Measurements from ENCODE around the gene CDK14. TPM values are rescaled to one million over a fixed set of nuclear protein-coding genes. Genes with fewer than 3 reads are reported as not detected.
"Not testable (repeated sequence)": the region's sequence is repeated elsewhere in the genome, so short reads cannot be mapped to it uniquely, and the experiment has no call there.

The CDK14 gene
- total RNA-seq, 2 donors from 2014 or later = 10.8 to 14.6 TPM

- no peak overlapping the region for H3K4me3 ChIP-seq
- no peak for DNase-seq (ENCODE audit: low spot score)
- H3K36me3 ChIP-seq = no peaks in the 10 kb centered on the region
- no peak for ATAC-seq (ENCODE audit: insufficient number of reproducible peaks, low FRiP score, low read depth)
- H3K4me1 ChIP-seq (ENCODE audit: control insufficient read depth in 1 of 2, low read depth in 2 of 2) = peaks cover 0 to 10% of the 10 kb centered on the region in 2 donors
- H3K9me3 ChIP-seq = no peaks in the 10 kb centered on the region
- H3K27ac ChIP-seq = no peak overlapping the region
- no peaks in the 10 kb centered on the region for H3K27me3 ChIP-seq (replicated peaks; ENCODE audit: insufficient read depth)
- TF ChIP-seq, protein P1, sequence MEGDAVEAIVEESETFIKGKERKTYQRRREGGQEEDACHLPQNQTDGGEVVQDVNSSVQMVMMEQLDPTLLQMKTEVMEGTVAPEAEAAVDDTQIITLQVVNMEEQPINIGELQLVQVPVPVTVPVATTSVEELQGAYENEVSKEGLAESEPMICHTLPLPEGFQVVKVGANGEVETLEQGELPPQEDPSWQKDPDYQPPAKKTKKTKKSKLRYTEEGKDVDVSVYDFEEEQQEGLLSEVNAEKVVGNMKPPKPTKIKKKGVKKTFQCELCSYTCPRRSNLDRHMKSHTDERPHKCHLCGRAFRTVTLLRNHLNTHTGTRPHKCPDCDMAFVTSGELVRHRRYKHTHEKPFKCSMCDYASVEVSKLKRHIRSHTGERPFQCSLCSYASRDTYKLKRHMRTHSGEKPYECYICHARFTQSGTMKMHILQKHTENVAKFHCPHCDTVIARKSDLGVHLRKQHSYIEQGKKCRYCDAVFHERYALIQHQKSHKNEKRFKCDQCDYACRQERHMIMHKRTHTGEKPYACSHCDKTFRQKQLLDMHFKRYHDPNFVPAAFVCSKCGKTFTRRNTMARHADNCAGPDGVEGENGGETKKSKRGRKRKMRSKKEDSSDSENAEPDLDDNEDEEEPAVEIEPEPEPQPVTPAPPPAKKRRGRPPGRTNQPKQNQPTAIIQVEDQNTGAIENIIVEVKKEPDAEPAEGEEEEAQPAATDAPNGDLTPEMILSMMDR (IDR thresholded peaks at IDR 0.05) = no peak
Measured at GRCh38 chr7:90755041-90755440, 158.9 kb downstream of the CDK14 start.

- ATAC-seq (ENCODE audit: insufficient number of reproducible peaks, low FRiP score, low read depth) (no peak), DNase-seq (ENCODE audit: low spot score) (no peak)
- no peaks in the 10 kb centered on the region for H3K9me3 ChIP-seq
- TF ChIP-seq, protein P1 (IDR thresholded peaks at IDR 0.05) = no peak
- no peaks in the 10 kb centered on the region for H3K27me3 ChIP-seq (replicated peaks; ENCODE audit: insufficient read depth)
- H3K4me3 ChIP-seq = no peak overlapping the region
- H3K4me1 ChIP-seq (ENCODE audit: control insufficient read depth in 1 of 2, low read depth in 2 of 2) = peaks cover 0 to 10% of the 10 kb centered on the region in 2 donors
- H3K36me3 ChIP-seq = no peaks in the 10 kb centered on the region
- no peak overlapping the region for H3K27ac ChIP-seq
Measured at GRCh38 chr7:90756366-90756765, 160.2 kb downstream of the CDK14 start.

GRCh38 chr7:90757565-90757950, 161.4 kb downstream of the CDK14 start:
- not testable (repeated sequence) for H3K27ac ChIP-seq; DNase-seq (ENCODE audit: low spot score); H3K36me3 ChIP-seq; H3K4me3 ChIP-seq; H3K9me3 ChIP-seq; H3K27me3 ChIP-seq (replicated peaks; ENCODE audit: insufficient read depth); ATAC-seq (ENCODE audit: insufficient number of reproducible peaks, low FRiP score, low read depth)
- peaks cover 0 to 10% of the 10 kb centered on the region in 2 donors for H3K4me1 ChIP-seq (ENCODE audit: control insufficient read depth in 1 of 2, low read depth in 2 of 2)

- no peak overlapping the region for H3K4me3 ChIP-seq
- no peaks in the 10 kb centered on the region for H3K9me3 ChIP-seq
- TF ChIP-seq, protein P1 (IDR thresholded peaks at IDR 0.05) = no peak
- no peak overlapping the region for H3K27ac ChIP-seq
- H3K4me1 ChIP-seq (ENCODE audit: control insufficient read depth in 1 of 2, low read depth in 2 of 2) = peaks cover 0 to 10% of the 10 kb centered on the region in 2 donors
- no peaks in the 10 kb centered on the region for H3K27me3 ChIP-seq (replicated peaks; ENCODE audit: insufficient read depth)
- no peak for ATAC-seq (ENCODE audit: insufficient number of reproducible peaks, low FRiP score, low read depth)
- DNase-seq (ENCODE audit: low spot score) = no peak
- H3K36me3 ChIP-seq = no peaks in the 10 kb centered on the region
Measured at GRCh38 chr7:90758933-90759562, 162.9 kb downstream of the CDK14 start.

- H3K27me3 ChIP-seq (replicated peaks; ENCODE audit: insufficient read depth) = no peaks in the 10 kb centered on the region
- H3K27ac ChIP-seq = no peak overlapping the region
- H3K36me3 ChIP-seq = no peaks in the 10 kb centered on the region
- H3K4me3 ChIP-seq = no peak overlapping the region
- H3K4me1 ChIP-seq (ENCODE audit: control insufficient read depth in 1 of 2, low read depth in 2 of 2) = peaks cover 0 to 10% of the 10 kb centered on the region in 2 donors
- ATAC-seq (ENCODE audit: insufficient number of reproducible peaks, low FRiP score, low read depth) = no peak
- TF ChIP-seq, protein P1 (IDR thresholded peaks at IDR 0.05) = no peak
- H3K9me3 ChIP-seq = no peaks in the 10 kb centered on the region
- no peak for DNase-seq (ENCODE audit: low spot score)
Measured at GRCh38 chr7:90759710-90760109, 163.6 kb downstream of the CDK14 start.

DNA sequence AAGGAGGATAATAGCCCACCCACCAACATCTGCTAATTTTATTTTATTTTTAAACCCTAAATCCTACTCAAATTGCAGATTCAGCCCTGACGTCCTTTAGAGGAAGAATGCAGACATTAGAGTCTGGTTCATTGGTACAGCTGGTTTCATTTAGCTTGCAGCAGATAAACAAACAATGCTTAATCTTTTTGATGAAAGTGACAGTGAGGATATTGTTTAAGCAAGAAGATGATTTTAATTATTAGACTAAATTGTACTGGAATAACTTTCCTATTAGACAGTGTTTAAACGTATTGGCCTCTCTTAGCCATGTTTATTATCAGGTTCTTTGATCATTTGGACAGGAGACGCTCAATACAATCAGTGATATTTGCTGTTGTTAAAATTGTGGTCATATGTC, 164.8 kb downstream of the CDK14 start:
- no peak overlapping the region for H3K27ac ChIP-seq
- peaks cover 0 to 10% of the 10 kb centered on the region in 2 donors for H3K4me1 ChIP-seq (ENCODE audit: control insufficient read depth in 1 of 2, low read depth in 2 of 2)
- ATAC-seq (ENCODE audit: insufficient number of reproducible peaks, low FRiP score, low read depth) (no peak), DNase-seq (ENCODE audit: low spot score) (no peak)
- TF ChIP-seq, protein P1 (IDR thresholded peaks at IDR 0.05) = no peak
- no peaks in the 10 kb centered on the region for H3K36me3 ChIP-seq
- no peaks in the 10 kb centered on the region for H3K27me3 ChIP-seq (replicated peaks; ENCODE audit: insufficient read depth)
- no peaks in the 10 kb centered on the region for H3K9me3 ChIP-seq
- no peak overlapping the region for H3K4me3 ChIP-seq

Data from thoracic aorta (tissue), 2 donors.